ENCODE results near the gene TNFRSF18.

TNFRSF18 gene

DNA sequence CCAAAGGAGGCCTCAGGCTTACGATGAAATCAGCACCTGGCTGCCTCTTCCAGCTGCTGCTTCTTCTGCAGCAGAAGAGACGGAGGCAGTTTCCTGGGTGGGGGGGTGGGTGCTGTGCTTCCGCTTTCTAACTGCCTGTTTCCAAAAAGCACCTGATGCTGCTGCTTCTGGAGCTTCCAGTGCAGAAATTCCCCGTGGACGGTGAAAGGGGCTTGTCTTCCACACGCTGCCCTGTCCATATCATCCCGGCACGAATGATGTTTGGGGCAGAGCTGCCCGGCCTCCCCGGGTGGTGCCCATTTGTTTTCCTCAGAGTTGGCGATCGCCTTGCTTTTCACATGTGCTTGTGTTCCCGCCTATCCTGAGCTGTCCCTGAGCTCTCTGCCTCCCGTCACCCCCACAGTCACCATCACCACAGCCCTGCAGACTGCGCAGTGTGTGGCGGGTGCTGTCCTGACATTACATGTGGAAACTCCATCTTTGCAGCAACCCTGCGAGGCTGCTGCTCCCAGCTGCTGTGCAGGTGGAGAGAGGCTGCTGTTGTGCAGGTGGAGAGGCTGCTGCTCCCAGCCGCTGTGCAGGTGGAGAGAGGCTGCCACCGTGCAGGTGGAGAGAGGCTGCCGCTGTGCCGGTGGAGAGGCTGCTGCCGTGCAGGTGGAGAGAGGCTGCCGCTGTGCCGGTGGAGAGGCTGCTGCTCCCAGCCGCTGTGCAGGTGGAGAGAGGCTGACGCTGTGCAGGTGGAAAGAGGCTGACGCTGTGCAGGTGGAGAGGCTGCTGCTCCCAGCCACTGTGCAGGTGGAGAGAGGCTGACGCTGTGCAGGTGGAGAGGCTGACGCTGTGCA, 30.9 kb downstream of the TNFRSF18 start:
- no peak for DNase-seq

DNA sequence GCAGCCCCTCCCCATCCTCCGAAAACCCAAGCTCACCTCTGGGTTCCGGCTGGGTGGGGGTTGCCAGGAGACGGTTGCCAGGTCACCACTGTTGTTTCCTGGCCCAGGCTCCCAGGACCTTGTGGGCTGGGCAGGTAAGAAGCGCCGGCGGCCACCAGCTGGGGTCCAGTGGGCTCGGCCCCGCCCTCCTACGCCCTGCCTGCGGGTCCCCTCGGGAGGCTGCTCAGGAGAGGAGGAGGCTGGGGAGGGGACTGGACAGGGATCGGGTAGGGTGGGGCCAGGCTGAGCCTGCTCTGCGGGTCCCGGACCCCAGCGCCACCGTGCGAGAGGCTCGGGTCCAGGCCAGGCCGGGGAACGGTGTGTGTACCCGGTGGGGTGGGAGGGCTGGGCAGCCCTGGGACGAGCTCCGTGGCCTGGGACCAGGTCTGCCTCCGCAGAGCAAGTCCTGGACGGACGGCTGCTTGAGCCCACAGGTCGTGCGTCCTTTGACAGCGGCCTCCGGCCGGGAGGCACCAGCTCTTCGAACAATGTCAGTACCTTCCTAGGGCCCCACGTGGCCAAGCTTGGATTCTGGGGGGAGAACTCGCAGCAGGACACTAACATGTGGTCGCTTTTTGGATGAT, 32.5 kb downstream of the TNFRSF18 start, which contains the start of gene TTLL10:
TTLL10 (plus strand) TSS at position 88 of the 623 bp plus-strand sequence. CDS start 5,336 bp downstream, outside the sequence.
- no peak for DNase-seq

DNA sequence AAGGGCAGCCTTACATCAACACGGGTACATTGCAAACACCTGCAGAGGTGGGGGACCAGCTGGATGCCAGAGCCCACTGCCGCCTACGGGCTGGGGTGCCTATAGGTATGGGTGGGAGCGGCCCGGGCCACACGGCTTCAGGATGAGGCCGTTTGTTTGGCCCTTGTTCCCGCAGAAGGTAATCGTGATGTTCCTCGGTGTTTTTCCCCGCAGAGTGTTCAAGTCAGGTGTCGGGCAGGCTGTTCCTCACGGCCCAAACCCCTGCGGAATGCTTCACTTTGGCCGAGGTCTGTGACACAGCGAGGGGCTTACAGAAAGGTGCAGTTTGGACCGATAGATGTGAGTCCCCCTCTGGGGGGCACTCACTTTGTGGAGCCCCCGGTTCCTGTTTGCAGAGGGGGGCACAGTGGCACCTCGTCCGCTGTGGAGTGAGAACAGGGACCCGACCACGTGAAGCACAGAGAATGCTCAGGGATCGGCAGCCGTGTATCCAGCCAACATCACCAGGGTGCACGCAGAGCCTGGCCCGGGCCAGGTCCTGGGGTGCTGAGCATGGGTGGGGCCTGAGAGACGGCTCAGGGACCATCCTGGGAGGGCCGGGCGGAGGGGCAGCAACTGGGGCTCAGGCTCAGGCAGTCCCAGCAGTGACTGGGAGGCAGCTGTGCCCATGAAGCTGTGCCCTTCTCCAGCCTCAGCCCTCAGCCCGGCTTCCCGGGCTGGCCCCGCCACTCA, 33.2 kb downstream of the TNFRSF18 start:
- no peak for DNase-seq

DNA sequence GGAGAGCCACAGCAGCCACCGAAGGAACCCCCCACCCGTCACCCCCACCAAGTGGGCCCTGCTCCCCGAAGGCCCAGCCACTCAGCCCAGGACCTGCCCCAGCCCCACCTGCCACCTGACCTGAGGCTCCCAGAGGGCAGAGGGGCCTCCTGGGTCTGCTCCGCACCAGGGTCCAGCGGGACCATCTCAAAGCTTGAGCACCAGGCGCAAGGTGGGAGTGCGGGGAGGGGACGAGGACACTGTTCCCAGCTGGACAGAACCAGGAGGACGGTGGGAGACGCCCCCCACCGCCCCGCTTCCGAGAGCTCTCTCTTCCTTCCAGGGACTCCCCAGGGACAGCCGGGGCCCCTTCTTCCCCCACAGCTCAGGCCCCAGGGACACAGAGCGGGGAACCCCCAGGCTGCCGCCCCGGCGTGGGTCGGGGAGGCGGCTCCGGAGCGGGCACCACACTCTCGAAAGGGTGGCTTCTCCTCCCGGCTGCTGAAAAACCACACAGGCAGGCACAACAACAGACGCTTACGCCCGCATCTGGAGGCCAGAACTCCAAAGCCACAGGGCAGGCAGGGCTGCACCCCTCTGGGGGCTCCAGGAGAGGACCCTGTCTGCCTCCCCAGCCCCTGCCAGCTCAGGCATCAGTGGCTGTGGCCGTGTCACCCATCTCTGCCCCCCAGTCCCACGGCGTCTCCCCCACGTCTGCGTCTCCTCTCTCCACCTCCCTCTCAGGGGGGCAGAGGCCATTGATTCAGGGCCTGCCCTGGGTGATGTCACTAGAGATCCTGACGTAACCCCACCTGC, 34.6 kb downstream of the TNFRSF18 start:
- DNase-seq: no peak

DNA sequence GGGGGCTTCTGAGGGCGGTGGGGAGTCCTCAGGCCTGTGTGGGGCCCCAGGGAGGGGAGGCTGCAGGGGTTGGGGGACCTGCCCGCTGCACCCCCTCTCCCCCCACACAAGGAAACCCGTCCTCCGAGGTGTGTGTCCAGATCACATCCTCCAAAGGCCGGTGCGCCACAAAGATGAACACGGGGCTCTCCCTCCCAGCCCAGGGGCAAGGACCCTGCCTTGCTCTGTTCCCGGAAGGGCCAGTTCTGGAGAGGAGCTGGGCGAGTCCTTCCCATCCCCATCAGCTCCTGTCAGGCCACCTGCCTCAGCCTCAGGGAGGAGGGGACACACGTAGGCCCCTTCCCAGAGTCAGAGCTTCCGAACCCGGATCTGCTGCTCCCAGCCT, 35.2 kb downstream of the TNFRSF18 start:
- no peak for DNase-seq

DNA sequence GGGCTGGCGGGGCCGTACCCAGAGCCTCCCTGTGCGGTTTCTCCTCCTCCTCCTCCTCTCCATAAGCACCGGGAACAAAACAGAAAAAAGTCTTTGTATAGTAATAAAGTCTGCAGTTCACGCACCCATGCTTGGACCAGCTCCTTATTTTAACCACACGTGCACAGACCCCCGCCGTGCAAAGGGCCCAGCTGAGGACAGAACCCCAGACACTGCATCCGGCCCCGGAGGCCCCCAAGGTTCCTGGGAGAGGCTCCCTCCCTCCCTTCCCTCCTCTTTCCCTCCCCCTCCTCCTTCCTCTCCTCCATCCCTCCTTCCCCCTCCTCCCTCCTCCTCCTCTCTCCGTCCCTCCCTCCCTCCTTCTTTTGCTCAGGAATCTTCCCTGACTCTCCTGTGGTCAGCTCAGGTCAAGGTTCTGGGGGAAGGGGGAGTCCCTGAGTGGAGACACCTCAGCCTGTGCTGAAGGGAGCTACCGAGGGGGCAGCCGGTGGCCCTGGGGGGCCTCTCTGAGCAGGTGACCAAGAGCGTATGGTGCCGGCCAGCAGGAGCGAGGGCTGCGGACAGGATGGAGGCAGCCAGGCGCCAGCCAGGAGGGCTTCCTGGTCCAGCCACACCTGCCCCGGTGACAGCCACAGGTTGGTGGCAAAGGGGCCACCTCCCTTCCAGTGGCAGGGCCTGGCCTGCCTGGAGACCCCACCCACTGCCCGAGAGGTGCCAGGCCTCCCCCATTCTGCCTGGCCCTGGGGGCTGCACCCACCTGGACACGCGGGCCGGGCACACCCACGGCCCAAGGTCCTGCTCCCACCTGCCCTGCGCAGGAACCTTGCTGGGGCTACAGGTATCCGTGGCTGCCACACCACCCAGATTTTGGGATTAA, 35.9 kb downstream of the TNFRSF18 start:
- DNase-seq: no peak

DNA sequence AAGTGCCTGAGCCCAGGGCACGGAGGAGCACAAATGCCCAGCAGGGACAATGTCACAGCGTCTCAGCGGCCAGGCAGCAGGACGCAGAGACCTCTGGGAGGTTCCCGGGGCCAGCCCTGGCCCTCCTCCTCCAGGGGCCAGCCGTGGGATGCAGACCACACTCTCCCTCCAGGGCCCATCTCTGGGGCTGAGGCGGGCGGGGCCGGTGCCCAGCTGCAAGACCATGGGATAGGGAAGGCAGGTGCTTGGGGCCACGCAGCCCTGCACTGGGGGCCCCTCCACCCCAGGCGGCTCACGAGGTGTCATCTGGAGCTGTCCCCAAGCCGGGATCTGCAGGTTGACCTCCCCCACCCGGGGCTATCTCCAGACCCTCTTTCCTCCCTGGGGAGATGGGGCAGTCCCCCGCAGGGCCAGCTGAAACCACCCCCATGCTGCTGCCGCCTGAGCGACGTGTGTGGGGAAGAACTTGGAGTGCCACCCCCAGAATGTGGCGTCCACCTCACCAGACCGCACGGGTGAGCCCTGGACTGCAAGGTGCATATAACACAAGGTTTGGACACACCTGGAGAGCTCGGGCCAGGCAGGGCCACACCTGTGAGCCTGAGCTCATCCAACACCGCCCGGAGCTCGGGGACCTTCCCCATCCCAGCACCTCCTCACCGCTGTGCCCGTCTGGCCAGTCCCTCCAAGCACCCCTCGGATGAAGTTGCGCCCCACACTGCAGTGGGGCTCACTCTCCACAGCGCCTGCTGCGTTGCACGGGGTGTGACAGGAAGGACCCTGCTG, 36.8 kb downstream of the TNFRSF18 start:
- DNase-seq: no peak

DNA sequence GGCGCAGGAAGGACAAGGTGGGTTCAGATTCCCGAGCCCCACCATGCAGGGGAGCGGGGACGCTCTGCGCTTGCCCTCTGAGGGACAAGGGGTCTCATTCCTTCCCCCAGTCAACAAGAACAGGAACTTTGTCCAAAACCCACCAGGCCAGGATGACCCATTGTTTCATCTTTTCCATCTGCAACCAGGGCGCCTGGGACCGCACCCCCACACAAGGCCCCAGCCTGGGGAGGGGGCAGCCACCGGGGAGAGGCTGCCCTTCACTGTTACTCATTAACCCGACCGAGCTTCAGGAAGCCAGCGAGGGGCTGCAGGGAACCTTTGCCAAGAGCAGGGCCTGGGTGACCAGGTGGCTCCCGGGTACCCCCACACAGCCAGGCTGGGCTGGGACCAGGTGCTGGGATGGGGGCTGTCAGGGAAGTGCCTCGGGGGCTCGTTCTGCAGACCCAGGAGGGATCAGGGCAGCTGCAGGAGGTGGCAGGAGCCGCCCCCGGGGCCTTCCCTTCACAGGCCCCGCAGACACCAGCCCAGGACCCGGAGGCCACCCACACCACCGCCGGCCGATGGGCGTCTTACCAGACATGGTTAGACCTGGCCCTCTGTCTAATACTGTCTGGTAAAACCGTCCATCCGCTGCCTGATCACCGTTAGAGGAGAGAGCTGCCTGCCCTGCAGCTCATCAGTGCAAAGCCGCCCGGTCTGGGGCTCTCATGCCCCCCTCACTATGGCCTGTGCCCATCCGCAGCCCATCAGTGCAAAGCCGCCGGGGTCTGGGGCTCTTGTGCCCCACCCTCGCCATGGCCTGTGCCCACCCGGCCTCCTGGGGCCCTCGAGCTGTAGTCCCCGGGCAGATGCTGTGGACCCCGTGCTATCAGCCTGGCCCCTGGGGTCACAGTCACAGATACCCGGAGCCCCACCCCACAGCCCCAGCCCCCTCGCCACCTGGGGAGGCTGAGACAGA, 37.7 kb downstream of the TNFRSF18 start:
- DNase-seq: no peak

DNA sequence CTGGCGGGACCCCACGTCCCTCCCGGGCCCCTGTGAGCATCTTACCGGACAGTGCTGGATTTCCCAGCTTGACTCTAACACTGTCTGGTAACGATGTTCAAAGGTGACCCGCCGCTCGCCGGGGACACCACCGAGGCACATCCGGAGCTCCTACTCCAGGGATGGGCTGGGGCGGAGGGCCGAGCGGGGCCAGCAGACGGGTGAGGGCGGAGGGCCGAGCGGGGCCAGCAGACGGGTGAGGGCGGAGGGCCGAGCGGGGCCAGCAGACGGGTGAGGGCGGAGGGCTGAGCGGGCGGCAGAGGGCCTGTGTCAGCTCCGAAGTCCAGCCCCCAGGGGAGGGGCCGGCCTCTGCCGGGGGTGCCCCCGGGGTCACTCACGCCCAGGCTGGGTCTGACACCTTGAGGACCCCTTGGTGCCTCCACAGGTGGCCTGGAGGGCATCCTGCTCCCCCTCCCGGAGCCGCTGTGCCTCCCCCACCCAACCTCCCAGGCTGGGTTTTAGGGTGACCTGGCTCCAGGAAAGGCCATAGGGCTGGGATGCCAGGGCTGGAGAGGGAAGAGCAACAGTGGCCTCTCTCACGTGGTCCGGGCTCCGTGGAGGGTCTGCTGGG, 38.4 kb downstream of the TNFRSF18 start:
- DNase-seq: no peak

DNA sequence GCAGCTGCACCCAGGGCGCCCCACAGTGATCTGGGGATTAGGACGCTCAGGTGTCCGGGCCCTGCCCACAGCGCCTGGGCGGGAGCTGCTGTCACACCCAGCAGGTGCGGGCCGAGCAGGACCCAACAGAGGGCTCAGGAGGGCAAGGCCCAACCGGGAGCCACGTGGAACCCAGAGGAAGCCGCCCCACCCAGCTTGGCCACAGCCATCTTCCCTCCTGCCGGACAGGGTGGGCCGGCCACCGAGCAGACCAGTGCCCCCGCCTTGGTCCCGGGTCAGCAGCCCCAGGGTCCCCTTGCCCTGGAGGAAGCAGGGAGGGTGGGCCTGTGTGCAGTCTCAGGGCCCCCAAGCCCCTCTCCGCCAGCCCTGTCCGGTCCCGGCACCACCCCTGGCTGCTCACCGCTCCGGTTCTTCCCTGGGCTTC, 39.0 kb downstream of the TNFRSF18 start:
- DNase-seq: no peak

DNA sequence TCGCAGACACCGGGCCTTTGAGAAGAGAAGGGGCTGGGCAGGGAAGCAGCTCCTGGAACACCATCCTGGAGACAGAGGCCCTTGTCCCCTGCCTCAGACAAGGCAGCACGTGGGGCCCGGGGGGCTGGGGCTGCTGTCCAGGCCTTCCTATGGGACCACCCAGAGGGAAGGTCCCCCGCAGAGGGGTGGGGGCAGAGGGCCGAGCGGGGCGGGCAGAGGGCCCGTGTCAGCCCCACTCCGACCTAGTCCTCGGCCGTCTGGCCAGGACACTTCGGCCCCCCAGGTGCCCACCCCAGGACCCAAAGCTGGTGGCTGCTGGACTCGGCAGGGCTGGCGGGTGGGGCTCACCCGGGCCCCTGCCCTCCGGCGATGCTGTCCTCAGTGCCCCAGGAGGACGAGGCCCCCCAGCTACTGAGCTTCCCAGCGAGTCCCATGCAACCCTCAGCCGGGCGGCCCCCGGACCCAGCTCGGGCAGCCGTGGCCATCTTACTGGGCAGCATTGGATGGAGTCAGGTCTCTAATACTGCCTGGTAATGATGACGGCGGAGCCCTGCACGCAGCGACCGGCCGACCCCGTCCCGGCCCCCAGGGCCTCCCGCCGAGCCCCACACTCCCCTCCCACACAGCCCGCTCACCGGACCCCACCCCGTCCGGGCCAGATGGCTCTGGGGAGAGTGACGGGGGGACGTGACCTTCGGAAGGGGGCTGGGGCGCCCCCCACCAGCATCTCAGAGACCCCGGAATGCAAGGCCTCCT, 39.6 kb downstream of the TNFRSF18 start:
- no peak for DNase-seq

DNA sequence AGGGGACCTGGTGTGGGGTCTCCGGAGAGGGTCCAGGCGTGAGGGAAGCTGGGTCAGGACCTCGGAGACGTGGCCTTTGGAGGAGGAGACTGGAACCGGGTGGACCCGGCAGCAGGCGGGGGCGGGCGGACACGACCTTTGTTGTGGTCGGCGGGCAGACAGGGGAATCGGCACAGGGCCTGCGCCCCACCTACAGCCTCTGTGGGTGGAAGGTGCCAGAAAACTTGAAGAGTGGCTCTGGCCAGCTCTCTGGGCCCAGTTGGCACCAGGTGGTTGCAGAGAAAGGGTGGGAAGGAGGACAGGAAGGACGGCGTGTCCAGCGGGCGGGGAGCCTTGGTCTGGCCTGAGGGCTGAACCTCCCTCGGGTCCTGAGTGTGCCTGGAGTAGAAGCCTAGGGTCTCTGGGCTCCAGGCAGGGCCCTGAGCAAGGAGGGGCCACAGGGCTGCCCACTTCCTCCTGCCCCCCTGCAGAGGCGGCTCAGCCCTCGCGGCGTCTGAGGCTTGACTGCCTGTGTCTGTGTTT, 40.4 kb downstream of the TNFRSF18 start:
- DNase-seq: no peak

DNA sequence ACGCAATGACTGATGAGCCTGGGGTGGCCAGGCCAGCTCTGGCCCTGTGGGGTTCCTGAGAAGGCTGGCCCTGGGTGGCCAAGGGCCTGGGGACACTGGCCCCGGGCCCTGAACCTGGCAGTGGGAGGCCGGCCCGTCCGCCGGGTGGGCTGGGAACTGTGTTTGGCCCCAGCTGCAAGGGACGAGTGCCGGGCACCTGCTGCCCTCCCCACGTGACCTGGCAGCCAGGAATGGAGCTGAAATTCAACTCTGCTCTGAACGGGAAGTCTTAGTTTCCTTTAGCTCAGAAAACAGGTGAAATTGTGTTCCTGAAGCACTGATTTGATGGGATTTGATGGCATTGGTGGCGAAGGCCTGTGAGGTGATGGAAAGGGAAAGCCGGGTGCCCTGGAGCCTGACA, 40.9 kb downstream of the TNFRSF18 start:
- DNase-seq: no peak

DNA sequence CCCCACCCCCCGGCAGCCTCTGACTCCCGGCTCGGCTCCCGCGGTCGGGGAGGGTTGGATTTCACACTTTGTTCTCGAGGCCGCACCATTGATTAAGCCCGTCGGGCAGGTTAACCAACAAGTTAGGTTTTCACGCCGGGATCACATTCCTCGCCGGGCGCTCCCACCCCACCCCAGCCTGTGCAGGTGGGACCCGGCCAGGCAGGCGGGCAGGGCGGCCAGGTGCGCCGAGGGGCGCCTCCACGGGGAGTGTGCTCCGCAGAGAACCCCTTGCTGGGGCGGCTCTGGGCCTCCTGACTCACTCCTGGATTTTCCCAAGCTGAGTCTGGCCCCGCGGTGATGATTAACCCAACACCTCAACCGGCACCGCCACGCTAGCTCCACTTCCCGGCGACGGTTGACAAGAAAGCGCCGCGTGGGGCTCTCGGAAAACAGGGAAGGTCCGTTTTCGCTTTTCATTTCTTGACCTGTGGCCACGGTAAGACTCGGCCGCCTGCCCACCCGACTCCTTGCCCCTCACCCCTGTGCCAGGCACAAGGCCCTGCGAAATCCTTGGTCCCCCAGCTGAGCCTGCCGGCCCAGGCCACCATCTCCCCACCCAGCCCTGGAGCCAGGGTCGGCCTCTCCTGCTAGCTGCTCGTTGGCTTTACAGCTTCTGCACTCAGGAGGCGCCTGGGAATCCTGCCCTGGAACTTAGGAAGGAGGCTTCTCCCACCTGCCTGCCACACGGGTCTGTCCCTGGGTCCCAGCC, 41.5 kb downstream of the TNFRSF18 start:
- no peak for DNase-seq

DNA sequence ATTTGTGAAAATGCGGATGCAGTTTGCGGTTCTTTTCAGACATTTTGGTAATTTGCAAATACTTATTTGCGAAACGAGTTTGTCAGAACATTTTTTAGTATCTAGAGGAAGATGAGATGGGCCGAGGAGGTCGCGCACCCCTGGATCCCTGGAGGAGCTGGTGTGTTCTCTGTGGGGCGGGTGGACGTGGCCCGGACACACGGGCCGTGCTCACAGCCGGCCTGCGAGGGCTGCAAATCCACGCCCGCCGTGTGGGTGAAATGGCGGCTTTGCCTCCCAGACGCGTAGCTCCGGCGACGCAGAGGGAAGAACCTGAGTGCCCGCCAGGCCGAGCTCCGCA, 42.1 kb downstream of the TNFRSF18 start:
- no peak for DNase-seq

DNA sequence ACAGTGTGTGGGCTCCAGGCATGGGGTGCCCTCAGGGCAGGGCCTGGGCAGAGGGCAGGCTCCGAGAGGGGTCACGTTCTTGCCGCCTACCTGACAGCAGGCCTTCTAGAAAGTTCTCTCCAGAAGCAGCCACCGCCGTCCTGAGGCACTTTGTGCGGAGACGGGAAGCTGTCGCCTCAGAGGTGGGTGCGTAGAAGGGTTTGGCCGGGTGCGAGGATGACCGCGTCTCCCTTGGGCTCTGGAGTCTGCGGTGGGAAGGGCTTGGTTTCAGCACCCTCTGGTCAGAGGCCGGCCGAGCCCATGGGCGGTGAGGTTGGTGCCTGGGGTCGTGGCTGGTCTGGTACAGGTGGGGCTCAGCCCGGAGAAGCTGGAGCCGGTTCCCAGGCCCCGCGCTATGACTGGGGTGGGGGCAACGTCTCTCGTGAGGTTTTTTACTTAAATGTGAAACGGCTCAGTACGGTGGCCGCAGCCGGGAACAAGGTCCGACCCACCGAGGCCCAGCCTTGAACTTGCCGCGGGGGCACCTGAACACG, 42.8 kb downstream of the TNFRSF18 start:
- DNase-seq: no peak
